DOHH2 (cell line): ENCODE data around the gene CDK14.

Experiments used
- EZH2phosphoT487 ChIP-seq: fragments of 200-600 bp; sonication (generic); IDR thresholded peaks from 2 replicates; pipeline ENCODE4 v1.6.1; 2017; ENCODE audit warnings: borderline replicate concordance, mild to moderate bottlenecking, antibody characterized with exemption, low read length, moderate library complexity, mixed read lengths
- TF ChIP-seq, protein P1 (sequence below): fragments of 200-600 bp; sonication (generic); IDR thresholded peaks from one replicate; pipeline ENCODE4 v1.5.1; 2014; ENCODE audit warnings: antibody characterized with exemption, mild to moderate bottlenecking, low read depth, low read length; ENCODE audit not compliant: poor library complexity, severe bottlenecking

DNA sequence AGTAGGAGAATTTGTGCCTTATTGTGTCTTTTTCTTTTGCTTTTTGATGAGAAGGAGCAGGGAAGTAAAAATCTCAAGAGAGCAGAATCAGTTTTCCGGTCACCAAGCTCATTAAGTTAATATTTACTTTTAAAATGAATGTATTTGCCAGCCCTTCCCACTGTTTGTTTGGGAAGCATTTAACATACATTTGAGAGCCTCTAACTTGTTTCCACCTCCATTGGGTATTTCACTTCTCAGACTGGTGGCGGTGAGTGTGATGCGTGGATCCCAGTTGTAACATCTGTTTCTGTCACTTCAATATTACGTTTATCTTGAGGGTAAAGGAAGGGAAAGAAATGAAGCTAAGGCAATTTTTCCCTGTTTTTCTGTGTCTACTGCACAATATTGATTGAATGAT is 22.8 kb downstream of the CDK14 start:
- TF ChIP-seq, protein P1, sequence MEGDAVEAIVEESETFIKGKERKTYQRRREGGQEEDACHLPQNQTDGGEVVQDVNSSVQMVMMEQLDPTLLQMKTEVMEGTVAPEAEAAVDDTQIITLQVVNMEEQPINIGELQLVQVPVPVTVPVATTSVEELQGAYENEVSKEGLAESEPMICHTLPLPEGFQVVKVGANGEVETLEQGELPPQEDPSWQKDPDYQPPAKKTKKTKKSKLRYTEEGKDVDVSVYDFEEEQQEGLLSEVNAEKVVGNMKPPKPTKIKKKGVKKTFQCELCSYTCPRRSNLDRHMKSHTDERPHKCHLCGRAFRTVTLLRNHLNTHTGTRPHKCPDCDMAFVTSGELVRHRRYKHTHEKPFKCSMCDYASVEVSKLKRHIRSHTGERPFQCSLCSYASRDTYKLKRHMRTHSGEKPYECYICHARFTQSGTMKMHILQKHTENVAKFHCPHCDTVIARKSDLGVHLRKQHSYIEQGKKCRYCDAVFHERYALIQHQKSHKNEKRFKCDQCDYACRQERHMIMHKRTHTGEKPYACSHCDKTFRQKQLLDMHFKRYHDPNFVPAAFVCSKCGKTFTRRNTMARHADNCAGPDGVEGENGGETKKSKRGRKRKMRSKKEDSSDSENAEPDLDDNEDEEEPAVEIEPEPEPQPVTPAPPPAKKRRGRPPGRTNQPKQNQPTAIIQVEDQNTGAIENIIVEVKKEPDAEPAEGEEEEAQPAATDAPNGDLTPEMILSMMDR: no peak
- no peak for TF ChIP-seq EZH2phosphoT487
